Measurements from ENCODE around the gene WDR72.

- no peak for TF ChIP-seq ZNF274 (IDR thresholded peaks at IDR 0.05; ENCODE audit: low read depth, low read length)
- TF ChIP-seq YY1 (IDR thresholded peaks at IDR 0.05; ENCODE audit: insufficient read depth, insufficient read length), result no peak
- no peak for TF ChIP-seq SUZ12 (IDR thresholded peaks at IDR 0.05; ENCODE audit: extremely low read depth, insufficient read depth, insufficient read length)
Measured at GRCh38 chr15:53566912-53567311, 192.6 kb downstream of the WDR72 start.

Measured in NT2/D1 (cell line).